ENCODE measurements around the gene IGF2.
"Not testable (repeated sequence)": the region's sequence is repeated elsewhere in the genome, so short reads cannot be mapped to it uniquely, and the experiment has no call there.

IGF2 gene, protein sequence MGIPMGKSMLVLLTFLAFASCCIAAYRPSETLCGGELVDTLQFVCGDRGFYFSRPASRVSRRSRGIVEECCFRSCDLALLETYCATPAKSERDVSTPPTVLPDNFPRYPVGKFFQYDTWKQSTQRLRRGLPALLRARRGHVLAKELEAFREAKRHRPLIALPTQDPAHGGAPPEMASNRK

DNA sequence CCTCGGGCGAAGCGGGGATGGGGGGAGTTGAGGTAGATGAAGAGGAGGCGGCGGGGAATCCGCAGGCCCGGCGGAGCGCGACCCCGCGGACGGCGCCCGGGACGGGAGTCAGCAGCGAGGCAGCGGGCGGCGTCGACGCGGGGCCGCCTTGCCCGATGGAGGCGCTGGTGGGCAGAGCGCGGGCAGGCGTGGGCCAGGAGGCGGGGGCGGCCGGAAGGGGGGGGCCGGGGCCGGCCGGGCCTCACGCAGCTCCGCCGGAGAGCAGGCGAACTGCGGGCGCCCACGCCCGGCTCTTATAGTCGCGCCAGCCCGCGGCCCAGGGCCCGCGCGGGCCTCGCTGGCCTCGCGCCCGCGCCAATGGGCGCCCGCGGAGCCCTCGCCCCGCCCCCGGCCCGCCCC lies at the start of gene IGF2:
TSS of gene IGF2 (minus strand) at position 267 of the 399 bp plus-strand sequence. CDS start 3,866 bp downstream, outside the sequence.
- peak; percentile 66 for DNase-seq (ENCODE audit: low spot score)

DNA sequence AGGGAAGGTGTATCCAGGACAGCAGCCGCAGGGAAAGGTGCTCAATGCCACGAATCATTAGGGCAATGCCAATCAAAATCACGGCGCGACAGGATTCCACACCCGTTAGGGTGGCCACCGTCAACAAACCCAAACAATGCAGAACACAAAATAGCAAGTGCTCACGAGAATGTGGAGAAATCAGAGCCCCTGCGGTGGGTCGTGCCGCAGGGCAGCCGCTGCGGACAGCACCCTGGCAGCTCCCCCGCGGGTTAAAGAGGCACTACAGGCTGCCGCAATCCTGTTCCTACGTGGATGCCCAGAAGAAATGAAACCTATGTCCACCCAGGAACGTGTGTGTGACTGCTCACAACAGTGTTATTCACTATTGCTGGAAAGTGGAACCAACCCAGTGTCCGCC lies 49.6 kb upstream of the IGF2 start:
- DNase-seq (ENCODE audit: low spot score) = no peak

DNA sequence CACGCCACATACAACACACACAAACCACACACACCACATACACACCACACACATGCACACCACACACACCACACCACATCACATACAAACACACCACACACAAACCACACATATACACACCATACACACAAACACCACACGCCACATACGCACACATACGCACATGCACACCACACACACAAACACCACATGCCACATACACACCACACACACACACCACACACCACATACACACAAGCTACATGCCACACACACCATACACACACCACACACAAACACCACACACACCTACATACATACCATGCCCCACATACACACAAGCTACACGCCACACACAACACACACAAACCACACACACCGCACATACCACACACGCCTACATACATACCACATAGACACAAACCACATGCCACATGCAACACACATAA lies 48.1 kb upstream of the IGF2 start:
- no peak for DNase-seq (ENCODE audit: low spot score)

DNA sequence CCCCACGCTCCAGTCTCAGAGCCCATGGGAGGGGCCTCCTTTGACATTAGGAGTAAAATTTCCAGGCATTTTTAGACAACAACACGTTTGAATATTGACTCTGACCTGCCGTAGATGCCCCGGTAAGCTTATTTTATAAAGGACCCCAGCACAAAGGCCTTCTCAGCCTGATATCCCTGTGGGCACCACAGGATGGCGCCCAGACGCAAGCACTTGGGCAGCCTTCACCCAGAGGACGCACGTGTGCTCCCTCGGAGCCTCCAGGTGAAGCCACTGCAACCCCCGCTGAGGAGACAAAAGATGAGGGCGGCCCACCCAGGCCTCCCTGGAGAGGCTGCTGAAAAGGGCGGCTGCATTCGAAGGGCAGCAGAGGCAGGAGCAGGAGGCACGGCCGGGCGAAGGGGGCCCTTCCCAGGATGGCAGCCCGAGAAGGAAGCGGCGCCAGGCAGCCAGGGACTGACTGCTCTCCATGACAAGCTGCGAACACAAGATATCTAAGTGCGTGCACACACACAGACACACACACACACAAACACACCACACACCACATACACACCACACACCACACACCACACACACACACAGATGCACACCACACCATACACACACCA lies 47.6 kb upstream of the IGF2 start:
- DNase-seq (ENCODE audit: low spot score) = peak; percentile 83

DNA sequence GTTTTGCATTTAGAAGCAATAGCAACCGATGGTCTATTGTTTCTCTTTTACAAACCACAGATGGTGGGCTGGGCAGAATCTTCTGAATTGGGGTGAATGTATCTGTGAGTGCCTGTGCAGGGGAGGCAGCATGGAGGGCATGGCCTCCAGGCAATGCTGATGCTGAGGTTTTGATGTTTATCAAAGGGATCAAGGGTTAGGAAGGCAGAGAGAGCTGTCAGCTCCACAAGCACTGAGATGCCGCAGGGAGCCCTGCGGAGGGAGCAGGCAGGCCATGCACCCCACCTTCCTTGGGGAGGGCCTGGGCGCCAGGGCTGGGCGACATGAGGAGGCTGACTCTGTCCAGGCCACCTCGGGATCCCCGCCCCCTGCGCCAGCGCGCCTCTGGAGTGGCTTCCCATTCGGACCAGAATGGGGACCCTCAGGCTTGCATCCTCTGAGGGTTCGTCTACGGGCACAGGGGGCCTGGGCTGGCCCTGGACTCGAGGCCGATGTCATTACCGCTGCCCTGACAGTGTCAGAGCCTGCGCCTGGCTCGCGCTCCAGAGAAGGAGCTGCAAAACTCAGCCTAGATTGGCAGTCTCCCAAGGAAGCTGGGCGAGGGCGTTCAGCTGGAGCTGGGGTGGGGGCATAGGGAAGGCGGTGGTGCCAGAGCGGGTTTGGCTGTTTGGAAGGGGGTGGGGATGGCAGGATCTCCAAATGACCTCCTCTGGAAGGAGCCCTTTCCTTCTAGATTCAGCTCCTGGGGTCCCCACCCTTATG lies 46.3 kb upstream of the IGF2 start:
- no peak for DNase-seq (ENCODE audit: low spot score)

DNA sequence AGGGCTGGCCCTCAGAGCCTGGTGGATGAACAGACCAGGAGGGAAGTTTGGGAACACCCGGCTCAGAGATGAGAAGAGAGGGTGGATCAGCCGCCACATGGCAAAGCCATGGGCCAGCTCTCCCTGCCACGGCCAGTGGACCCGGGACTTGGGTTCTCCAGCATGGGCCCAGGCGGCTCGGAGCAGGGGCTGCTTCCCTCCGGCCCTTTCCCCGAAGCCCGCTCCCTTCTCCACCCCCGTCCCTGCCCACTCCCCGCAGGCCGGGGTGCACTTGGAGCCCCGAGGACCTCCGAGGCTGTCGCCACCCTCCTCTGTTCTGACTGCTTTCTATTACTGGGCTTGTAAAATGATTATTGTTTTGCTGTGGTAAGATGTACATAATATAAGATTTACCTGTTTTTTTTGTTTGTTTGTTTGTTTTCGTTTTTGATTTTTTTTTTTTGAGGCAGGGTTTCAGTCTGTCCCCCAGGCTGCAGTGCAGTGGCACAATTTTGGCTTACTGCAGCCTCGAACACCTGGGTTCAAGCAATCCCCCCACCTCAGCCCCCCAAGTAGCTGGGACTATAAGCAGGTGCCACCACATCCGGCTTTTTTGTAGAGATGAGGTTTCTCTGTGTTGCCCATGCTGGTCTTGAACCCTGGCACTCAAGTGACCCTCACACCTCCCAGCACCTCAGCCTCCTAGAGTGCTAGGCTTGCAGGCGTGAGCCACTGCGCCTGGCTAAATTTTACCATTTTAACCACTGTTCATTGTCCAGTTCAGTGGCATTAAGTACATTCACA lies 43.7 kb upstream of the IGF2 start:
- DNase-seq (ENCODE audit: low spot score) = no peak

DNA sequence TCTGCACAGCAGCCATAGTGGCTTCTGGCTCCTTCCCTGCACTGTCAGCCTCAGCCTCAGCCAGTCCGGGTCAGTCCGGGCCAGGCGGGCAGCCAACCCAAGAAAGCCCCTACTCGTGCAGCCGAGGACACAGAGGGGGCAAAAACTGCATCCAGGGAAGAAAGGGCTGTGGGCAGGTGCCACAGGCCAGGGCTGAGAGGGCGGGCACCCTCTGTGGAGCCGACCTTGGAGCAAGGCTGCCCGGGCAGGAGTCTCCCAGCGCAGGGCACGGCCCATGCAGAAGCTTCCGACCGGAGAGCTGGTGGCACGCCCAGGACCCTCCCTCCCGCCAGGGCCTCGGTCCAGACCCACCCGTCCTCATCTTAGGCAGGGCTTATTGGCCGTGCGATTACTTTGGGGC lies 42.9 kb upstream of the IGF2 start:
- no peak for DNase-seq (ENCODE audit: low spot score)

DNA sequence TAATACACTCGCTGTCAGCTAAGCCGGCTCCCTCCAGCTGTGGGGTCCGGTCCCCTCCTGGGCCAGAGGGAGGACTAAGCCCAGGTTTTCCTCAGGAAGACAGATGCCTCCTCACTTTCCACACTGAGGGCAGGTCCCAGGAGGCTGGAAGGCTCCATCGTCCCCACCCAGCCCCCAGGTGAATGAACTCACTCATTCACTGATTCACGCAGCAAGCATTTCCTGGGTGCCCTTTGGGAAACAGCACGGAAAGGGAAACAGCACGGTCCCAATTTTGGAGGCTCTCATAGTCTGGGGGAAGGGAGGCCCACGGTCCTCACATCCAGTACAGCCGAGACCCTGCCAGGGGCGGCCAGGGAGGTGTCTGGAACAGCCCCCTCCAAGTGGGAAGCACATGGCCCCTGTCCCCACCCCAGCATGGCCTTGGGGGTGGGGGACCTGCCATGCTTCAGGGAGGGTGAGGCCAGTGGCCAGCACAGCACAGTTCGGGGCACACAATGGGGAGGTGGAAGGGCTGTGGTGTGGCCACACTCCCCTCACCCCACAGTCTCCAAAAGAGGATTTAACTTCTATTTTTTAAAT lies 41.7 kb upstream of the IGF2 start:
- DNase-seq (ENCODE audit: low spot score) = no peak

DNA sequence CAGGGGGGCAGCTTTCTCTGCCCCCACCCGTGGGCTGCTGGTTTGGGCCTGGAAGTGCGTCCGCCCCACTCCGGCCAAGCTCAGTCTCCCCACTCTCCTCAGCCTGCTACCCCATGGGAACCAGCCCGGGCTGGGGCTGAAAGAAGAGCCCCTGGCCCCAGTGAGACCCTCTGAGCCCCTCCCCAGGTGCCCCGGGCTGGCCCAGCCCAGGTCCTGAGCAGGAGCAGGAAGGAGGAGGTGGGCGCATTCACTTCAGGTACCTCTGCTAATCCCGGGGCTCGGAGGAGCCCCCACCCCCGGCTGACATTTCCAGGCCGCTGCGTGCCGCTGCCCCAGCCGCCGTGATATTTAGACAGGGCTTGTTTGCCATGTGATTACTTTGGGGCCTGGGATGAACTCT lies 41.2 kb upstream of the IGF2 start:
- DNase-seq (ENCODE audit: low spot score) = no peak

DNA sequence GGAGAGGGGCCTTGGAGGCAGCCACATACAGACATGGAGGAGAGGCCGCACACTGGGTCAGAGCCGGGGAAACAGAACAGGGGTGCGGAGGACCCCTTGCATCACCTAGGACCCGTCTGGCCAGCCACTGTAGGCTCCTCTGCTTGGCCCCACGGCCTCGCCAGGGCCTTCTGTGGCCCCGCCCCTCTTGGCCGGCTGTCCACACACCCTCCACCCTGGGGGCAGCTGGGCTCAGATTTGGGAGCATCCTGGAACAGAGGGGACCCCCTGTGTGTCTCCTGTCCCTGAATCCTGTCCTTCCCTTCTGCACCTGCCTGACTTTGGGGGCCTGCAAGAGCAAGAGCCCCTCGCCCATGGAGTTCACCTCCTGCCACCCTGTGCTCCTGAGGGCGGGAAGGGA lies 40.3 kb upstream of the IGF2 start:
- DNase-seq (ENCODE audit: low spot score) = no peak

DNA sequence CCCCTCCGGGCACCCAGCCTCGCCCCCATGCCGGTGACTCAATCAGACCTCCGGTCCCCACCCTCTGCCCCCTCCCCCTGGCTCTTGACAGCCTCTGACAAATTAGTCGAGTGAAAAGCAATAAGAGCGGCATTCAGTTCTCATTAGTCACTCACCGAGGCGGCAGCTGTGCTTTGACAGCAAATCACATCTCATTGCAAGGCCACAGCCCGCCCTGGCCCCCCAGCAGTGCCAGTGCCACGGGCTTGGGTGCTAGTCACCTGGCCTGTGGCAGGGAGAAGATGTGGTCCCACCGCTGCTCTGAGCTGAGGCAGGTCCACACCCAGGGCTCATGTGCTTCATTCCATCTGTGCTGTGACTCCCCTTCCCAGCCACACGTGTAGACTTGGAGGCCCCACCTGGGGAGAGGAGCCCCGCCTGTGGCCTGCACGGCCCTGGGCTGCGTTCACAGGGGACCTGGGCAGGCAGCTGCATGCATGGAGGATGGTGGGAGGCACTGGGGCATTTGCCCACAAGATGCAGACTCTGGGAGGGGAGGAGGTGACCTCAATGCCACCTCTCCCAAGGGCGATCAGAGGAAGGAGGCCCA lies 39.8 kb upstream of the IGF2 start:
- DNase-seq (ENCODE audit: low spot score) = no peak

DNA sequence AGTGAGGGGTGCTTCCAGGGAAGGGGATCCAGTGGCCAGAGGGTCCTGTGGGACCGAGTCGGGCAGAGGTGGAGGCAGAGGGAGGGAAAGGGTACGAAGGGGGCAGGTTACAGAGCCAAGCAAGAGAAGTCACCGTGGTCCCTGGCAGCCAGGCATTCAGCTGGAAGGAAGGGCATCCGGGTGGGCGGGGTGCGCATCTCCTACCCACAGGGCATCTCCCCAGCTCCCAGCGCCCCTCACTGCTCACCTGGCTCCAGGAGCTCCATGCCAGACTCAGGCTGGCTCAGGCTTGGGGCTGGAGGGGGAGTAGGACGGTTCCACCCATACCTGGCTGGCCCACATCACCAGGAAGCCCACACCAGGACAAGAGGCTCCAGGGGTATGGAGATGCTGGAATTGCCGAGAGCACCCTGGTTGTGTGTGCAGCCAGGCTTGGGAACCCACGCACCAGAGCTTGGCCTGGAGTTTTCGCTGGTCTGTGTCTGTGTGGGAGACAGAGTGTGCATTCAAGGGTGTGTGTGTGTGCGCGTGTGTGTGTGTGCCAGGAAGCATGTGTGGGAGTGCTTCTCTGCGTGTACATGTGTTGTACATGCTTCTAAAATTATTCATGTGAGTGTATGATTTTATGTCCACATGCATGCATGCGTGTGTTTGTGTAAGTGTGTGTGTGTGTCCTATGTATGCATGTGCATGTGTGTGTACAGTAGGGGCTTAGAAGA lies 39.0 kb upstream of the IGF2 start:
- DNase-seq (ENCODE audit: low spot score) = not testable (repeated sequence)

DNA sequence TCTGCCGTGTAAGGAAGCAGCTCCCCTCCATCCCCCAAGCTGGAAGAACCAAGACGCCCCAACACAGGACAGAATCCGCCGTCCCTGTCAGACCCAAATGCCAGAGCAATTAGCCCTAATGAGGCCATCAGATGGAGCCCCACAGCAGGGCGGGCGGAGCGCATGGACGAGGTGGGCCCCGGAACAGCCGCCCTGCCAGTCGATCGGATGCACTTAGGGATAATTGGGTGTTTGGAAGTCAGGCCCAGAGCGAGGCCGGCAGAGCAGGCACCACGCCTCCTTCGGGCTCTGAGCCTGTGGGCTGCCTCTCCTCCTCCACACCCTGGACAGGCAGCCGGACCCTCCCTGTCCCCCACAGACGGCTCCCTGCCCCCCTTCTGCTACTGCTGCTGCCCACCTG lies 37.9 kb upstream of the IGF2 start:
- DNase-seq (ENCODE audit: low spot score) = no peak

DNA sequence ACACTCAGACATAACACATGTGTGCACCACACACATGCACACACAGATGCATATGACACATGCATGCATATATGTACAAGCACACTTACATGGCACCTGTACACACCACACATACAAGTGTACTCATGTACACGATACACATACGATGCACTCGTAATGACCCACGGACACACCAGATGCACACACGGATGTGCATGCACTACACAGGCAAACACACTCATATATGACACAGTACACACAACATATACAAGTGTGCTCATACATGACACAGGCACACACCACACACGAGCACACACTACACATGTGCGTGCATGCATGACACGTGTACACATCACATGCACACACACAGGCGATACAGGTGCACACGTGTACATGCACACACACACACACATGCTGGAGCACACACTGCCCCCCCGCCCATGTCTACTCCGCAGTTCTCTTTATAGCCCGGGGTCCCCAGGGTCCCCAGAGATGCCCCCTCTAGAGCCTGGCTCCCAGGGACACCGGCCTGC lies 37.3 kb upstream of the IGF2 start:
- DNase-seq (ENCODE audit: low spot score) = no peak

DNA sequence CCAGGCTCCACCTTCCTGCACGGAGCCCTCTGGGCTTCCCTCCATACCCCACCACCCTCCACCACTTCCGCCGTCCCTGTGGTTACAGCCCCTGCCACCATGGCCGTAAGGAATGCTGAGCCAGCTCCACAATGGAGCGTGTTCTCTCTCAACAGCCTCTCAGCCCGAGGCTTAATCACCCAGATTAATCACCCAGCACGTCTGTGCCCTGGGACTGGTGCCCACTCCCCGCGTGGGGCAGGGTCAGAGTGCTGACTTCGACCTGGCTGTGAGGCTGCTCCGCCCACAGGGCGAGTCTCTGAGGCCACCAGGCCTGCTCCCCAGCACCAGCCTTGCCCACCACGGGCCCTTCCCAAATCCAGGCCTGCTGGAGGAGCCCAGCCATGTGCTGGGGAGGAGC lies 36.5 kb upstream of the IGF2 start:
- DNase-seq (ENCODE audit: low spot score) = no peak

DNA sequence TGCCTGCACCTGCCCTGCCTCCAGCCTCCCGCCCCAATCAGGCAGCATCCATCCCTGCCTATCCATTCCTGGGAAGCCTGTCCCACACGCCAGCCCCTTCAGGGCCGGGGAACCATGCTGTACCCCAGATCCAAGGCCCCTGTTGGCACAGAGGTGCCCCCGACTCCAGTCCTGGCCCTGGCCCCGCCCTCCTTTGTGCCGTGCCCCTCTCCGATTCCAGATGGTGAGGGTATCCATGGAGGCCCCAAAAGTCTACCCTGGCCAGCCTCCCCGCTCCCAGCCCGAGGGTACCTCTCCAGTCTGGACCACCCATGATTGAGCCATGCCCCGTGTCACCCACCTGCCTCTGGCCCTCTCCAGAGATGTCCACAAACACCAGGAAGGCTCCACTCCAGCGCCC lies 35.2 kb upstream of the IGF2 start:
- DNase-seq (ENCODE audit: low spot score) = no peak

DNA sequence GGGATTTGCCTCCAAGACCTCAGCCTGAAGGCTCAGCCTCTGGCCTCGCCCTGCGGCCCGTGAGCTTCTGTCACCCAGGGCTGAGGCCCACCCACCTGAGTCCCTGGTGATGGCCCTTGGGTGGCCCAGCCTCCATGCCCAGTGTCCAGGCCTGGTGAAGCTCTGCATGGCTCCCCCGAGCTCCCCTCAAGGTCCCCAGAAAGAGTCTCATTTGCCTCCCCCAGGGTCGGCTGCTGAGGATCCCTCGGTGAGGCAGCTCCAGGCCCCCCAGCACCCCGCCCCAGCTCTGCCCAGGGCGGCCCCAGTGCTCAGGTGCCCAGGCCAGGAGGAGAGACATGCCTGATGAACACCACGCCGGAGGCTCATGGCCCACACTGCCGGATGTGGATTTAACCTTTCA lies 34.6 kb upstream of the IGF2 start:
- DNase-seq (ENCODE audit: low spot score) = no peak

DNA sequence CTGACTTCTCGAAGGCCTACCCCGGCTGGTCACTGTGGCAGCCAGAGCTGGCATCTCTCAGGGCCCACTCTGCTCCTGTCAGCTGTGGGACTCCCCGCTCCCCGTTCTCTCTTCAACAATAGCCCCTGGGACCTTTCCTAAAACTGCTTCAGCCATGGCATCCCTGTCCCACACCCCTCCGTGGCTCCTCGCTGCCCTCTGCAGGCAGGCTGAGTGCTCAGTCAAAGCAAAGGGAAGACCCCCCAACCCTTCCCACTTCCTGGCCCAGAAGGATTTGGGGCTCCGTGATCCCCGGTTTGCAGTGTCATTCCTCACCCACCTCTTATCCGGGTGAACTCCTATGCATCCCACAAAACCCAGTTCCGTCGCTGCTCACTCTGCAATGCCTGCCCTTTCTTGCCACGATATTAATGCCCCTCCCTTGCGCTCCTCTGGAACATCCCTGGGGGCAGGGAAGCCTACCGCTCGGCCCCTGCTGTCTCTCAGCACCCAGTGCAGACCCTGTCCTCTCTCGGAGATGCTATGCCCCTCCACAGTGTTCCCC lies 34.0 kb upstream of the IGF2 start:
- DNase-seq (ENCODE audit: low spot score) = peak; percentile 82

DNA sequence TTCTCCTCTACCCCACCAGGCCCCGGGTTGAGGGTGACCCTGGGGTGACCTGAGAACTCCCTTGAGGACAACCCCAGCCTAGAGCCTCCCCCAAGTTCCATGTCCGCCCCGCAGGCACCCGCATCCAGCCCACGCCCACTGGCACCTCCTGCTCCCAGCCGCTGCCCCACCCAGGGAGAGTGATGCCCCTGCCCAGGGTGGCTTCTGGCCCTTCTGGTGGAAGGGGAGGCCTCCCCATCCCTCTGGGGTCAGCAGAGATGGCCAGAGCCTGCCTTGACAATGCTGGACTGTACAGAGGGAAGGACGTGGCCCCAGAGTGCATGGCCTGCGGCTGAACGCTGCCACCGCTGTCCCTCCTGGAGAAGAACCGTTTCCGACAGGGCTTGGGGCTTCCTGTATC lies 33.5 kb upstream of the IGF2 start:
- DNase-seq (ENCODE audit: low spot score) = no peak

DNA sequence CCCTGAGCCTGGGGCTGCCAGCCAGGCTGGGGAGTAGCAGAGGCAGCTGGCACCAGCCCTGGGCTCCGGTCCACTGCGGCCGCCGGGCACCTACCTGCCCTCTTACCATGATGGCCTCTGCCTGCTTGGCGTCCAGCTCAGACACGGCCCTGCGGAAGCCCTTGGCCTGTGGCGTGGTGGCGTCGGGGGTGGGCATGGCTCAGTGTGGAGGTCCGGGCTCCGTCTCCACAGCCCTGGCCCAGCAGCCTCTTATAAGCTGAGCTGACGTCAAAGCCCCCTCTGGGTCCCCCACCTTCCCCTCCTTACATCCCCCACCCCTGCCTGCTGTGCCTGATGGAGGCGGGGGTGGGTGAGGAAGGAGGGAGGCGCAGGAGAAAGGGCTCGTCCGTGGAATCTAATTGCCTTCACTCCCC lies 32.4 kb upstream of the IGF2 start, which contains the start of gene TH:
TSS of gene TH (minus strand) at position 225 of the 413 bp plus-strand sequence. CDS start at position 196, 29 bp downstream.
- DNase-seq (ENCODE audit: low spot score) = no peak
